Liver (tissue), 3 donors: ENCODE results near the gene ANKMY2.

Experiments
- FOXA1 ChIP-seq: IDR thresholded peaks from 2 replicates; pipeline ENCODE4 v1.6.1; 2016; ENCODE audit warnings: antibody characterized with exemption
- RAD21 ChIP-seq, 2 donors: IDR thresholded peaks; 2 replicates each; pipeline ENCODE4 v1.6.1; 2016; ENCODE audit warnings: antibody characterized with exemption in 2 of 2, mild to moderate bottlenecking in 2 of 2
- RXRA ChIP-seq, 2 donors: IDR thresholded peaks; 2 replicates each; pipeline ENCODE4 v1.6.1; 2017 to 2018; ENCODE audit warnings: antibody characterized with exemption in 2 of 2, mild to moderate bottlenecking in 1 of 2
- TAF1 ChIP-seq: conservative IDR thresholded peaks from 2 replicates; pipeline ENCODE4 v1.6.1; 2016; ENCODE audit warnings: antibody characterized with exemption, mild to moderate bottlenecking
- YY1 ChIP-seq: IDR thresholded peaks from 2 replicates; pipeline ENCODE4 v1.6.1; 2016; ENCODE audit warnings: antibody characterized with exemption, mild to moderate bottlenecking
- TF ChIP-seq, protein P1 (sequence below): IDR thresholded peaks from 2 replicates; pipeline ENCODE4 v1.6.1; 2016; ENCODE audit warnings: antibody characterized with exemption
- TF ChIP-seq, protein P2 (sequence below): fragments of 150-350 bp; IDR thresholded peaks from 2 replicates; pipeline ENCODE4 v1.5.1; 2017; ENCODE audit warnings: improper control_type of control experiment, low read depth, low read length; ENCODE audit not compliant: missing input control
- TF ChIP-seq, protein P3 (sequence below): IDR thresholded peaks from 2 replicates; pipeline ENCODE4 v1.6.1; 2016; ENCODE audit warnings: antibody characterized with exemption, mild to moderate bottlenecking
- donor health status: healthy.
- donor health status: healthy.

DNA sequence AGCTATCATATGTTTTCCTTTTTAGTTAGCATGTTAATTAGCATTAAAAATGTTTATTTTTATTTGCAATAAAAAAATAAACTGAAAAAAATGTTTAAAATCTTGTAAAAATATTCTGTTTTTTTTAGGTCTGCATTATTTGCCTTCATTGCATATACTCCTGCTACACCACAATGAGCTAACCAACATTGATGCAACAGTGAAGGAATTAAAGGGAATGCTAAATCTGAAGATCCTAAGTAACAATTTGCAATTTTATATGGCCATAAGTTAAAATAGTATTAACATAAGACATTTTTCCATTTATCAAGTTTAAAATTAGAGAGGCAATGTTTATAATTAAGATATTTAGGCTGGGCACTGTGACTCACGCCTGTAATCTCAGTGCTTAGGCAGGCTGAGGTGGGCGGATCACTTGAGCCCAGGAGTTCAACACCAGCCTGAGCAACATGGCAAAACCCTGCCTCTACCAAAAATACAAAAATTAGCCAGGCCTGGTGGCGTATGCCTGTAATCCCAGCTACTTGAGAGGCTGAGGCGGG is 86.7 kb downstream of the ANKMY2 start:
- TF ChIP-seq, protein P1, sequence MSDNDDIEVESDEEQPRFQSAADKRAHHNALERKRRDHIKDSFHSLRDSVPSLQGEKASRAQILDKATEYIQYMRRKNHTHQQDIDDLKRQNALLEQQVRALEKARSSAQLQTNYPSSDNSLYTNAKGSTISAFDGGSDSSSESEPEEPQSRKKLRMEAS: no peak
- TF ChIP-seq, protein P2, sequence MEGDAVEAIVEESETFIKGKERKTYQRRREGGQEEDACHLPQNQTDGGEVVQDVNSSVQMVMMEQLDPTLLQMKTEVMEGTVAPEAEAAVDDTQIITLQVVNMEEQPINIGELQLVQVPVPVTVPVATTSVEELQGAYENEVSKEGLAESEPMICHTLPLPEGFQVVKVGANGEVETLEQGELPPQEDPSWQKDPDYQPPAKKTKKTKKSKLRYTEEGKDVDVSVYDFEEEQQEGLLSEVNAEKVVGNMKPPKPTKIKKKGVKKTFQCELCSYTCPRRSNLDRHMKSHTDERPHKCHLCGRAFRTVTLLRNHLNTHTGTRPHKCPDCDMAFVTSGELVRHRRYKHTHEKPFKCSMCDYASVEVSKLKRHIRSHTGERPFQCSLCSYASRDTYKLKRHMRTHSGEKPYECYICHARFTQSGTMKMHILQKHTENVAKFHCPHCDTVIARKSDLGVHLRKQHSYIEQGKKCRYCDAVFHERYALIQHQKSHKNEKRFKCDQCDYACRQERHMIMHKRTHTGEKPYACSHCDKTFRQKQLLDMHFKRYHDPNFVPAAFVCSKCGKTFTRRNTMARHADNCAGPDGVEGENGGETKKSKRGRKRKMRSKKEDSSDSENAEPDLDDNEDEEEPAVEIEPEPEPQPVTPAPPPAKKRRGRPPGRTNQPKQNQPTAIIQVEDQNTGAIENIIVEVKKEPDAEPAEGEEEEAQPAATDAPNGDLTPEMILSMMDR: no peak
- TF ChIP-seq, protein P3, sequence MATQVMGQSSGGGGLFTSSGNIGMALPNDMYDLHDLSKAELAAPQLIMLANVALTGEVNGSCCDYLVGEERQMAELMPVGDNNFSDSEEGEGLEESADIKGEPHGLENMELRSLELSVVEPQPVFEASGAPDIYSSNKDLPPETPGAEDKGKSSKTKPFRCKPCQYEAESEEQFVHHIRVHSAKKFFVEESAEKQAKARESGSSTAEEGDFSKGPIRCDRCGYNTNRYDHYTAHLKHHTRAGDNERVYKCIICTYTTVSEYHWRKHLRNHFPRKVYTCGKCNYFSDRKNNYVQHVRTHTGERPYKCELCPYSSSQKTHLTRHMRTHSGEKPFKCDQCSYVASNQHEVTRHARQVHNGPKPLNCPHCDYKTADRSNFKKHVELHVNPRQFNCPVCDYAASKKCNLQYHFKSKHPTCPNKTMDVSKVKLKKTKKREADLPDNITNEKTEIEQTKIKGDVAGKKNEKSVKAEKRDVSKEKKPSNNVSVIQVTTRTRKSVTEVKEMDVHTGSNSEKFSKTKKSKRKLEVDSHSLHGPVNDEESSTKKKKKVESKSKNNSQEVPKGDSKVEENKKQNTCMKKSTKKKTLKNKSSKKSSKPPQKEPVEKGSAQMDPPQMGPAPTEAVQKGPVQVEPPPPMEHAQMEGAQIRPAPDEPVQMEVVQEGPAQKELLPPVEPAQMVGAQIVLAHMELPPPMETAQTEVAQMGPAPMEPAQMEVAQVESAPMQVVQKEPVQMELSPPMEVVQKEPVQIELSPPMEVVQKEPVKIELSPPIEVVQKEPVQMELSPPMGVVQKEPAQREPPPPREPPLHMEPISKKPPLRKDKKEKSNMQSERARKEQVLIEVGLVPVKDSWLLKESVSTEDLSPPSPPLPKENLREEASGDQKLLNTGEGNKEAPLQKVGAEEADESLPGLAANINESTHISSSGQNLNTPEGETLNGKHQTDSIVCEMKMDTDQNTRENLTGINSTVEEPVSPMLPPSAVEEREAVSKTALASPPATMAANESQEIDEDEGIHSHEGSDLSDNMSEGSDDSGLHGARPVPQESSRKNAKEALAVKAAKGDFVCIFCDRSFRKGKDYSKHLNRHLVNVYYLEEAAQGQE: no peak
- TF ChIP-seq YY1: no peak
- TF ChIP-seq FOXA1: no peak
- no peak for TF ChIP-seq TAF1
- TF ChIP-seq RAD21 (IDR thresholded peaks at IDR 0.05): no peak
- no peak for TF ChIP-seq RXRA (IDR thresholded peaks at IDR 0.05)
